Measurements from ENCODE around the gene RPS3.

Gene RPS3

DNA sequence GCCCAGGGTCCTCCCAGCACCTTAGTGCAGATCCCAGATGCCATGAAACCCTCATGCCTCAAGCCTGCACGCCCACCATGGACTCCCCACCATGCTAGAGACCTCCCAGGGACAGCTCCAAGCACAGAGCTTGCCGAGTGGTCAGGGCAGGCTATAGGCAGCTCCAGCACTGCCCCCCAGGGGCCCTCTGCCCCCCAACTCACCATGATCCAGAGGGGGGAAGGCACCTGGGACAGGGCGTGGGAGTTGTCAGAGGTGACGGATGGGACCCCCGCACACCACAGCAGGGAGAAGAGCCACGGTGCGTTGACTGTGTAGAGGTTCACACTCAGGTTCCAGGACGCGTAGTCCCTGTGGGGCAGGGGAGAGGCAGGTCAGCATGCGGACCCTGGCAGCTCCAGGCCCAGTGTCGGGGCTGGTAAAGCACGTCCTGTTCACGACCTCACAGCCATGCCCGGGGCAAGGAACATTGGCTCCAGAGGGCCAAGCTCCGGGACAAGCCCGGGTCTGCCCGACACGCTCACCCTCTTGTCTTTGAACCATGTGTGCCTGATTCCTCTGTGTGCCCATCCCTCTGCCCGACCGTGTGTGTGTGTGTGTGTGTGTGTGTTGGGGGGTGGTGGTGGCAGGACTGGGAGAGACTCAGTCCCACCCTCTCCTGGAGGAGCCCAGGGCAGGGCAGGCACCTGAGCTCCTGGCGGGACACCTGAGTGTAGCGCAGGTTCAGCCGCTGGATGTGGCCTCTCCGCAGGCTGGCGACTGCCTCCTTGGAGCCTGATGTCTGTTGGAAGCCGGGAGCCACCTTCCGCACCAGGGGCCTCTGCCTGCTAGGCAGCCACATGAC is 41.9 kb downstream of the RPS3 start:
- in situ Hi-C loops (cut with MboI; ENCODE audit: low sequenced_read_pairs), result no loop called here

DNA sequence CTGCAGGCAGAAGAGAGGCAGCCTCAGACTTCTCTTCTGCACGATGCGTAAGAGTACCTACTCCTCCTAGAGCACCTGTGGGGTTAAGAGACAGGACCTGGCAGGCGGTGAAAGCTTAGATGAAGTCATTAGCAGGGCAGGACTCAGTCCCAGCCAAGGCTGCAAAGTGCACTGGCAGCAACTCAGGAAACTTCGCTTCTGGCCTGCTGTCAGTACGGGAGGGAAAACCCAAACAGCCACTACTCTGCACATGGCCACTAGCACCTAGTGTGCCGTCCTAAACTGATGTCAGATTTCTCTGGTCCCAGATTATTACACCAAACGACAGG is 42.5 kb downstream of the RPS3 start:
- Histone ChIP-seq H3K36me3 (replicated peaks) (no peaks in the 10 kb centered on the region), H3K27me3 (ENCODE audit: low read depth) (no peaks in the 10 kb centered on the region), H3K4me3 (no peak overlapping the region), H3K4me1 (no peaks in the 10 kb centered on the region), H3K9me3 (no peaks in the 10 kb centered on the region)
- DNase-seq (ENCODE audit: low spot score in 2 of 2), result no peak
- in situ Hi-C loops (cut with MboI; ENCODE audit: low sequenced_read_pairs), result no loop called here

More for the DNA sequence above, 41.9 kb downstream of the RPS3 start:
- H3K9me3 ChIP-seq, result no peaks in the 10 kb centered on the region
- H3K4me3 ChIP-seq, result no peak overlapping the region
- H3K27me3 ChIP-seq (ENCODE audit: low read depth), result no peaks in the 10 kb centered on the region
- no peaks in the 10 kb centered on the region for H3K36me3 ChIP-seq (replicated peaks)
- no peaks in the 10 kb centered on the region for H3K4me1 ChIP-seq
- DNase-seq (ENCODE audit: low spot score in 2 of 2), result no peak

GRCh38 chr11:75442161-75442885 is 43.0 kb downstream of the RPS3 start:
- Histone ChIP-seq H3K27me3 (ENCODE audit: low read depth) (no peaks in the 10 kb centered on the region), H3K36me3 (replicated peaks) (no peaks in the 10 kb centered on the region), H3K9me3 (no peaks in the 10 kb centered on the region), H3K4me1 (no peaks in the 10 kb centered on the region), H3K4me3 (no peak overlapping the region)
- in situ Hi-C loops (cut with MboI; ENCODE audit: low sequenced_read_pairs), result no loop called here
- no peak for DNase-seq (ENCODE audit: low spot score in 2 of 2)

DNA sequence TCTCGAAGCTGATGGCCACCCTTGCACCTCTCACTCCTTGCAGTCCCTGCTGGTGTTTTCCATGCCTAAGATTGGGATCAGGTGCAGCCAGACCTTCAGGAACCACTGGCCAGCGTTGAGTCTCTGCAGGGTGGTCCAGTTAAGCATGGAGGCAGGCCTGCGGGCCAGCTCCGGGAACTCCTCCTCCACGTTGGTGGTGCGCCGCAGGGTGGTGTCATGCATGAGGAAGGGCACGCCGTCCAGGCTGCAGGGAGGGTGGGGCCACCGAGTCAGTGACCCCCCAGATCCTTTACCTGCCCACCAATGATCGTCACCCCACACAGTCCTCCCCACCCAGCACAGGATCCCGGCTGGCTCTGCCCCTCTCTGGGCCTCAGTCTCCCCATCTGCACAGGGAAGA is 43.7 kb downstream of the RPS3 start:
- no peaks in the 10 kb centered on the region for H3K27me3 ChIP-seq (ENCODE audit: low read depth)
- no peak overlapping the region for H3K4me3 ChIP-seq
- no peaks in the 10 kb centered on the region for H3K9me3 ChIP-seq
- in situ Hi-C loops (cut with MboI; ENCODE audit: low sequenced_read_pairs), result no loop called here
- H3K4me1 ChIP-seq, result no peaks in the 10 kb centered on the region
- DNase-seq (ENCODE audit: low spot score in 2 of 2), result no peak
- H3K36me3 ChIP-seq (replicated peaks), result no peaks in the 10 kb centered on the region

DNA sequence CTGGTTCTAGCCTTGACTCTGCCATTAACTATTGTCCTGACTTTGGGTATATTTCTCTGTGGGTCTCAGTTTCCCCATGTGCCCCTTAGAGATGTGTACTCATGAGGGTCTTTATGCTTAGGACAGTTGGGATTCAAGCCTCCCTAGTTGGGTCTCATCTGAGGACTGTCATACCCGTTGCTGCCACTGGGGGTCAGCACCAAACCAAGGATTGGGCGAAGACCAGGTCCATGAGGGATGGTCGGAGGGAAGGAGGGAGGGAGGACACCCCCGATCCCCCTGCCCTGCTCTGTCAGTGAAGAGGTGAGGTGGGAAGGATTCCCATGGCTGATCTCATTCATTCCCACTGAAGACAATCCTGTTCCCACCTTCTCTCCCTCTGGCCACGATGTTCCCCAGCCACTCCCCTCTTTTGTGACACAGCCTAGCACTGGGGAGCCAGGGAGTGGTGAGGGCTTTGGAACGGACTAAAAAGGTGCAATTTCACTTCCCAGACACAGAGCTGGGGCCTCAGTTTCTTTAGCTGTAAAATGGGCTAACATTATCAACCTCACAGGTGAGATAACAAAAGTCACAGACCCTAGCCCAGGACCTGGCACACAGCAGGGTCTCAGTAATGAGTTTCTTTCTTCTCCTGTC is 46.1 kb downstream of the RPS3 start:
- Histone ChIP-seq H3K9me3 (no peaks in the 10 kb centered on the region), H3K27me3 (ENCODE audit: low read depth) (no peaks in the 10 kb centered on the region), H3K4me3 (no peak overlapping the region), H3K4me1 (no peaks in the 10 kb centered on the region), H3K36me3 (replicated peaks) (no peaks in the 10 kb centered on the region)
- DNase-seq (ENCODE audit: low spot score in 2 of 2), result peak; percentile 37 to 86
- in situ Hi-C loops (cut with MboI; ENCODE audit: low sequenced_read_pairs), result loop anchor here (5.0 kb wide), 1 partner anchor 92 kb away; no protein-coding TSS in a partner anchor

DNA sequence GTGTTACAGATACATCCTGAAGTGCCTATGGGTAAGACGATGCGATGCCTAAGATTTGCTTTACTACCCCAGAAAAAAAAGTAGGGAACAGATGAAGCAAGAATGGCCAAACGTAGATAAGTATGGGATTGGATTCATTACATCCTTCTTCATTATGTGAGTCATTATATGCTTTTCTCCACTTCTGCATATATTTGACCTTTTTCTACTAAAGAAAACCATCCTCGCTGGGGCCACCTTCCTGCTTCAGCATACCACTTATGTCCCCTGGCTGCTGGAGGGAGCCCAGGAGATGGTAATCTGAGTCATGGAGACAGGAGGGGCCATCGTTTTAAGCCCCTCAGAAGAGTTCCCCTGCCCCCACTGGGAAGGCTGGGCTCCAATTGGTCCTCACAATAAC is 48.1 kb downstream of the RPS3 start:
- Histone ChIP-seq H3K4me3 (no peak overlapping the region), H3K4me1 (no peaks in the 10 kb centered on the region), H3K36me3 (replicated peaks) (no peaks in the 10 kb centered on the region), H3K27me3 (ENCODE audit: low read depth) (no peaks in the 10 kb centered on the region), H3K9me3 (no peaks in the 10 kb centered on the region; the same call in 1 of the 2 replicates)
- in situ Hi-C loops (cut with MboI; ENCODE audit: low sequenced_read_pairs), result loop anchor here (5.0 kb wide), 1 partner anchor 90 kb away; no protein-coding TSS in a partner anchor
- no peak for DNase-seq (ENCODE audit: low spot score in 2 of 2)

- in situ Hi-C loops (cut with MboI; ENCODE audit: low sequenced_read_pairs), result loop anchor here (5.0 kb wide), 1 partner anchor 88 kb away; no protein-coding TSS in a partner anchor
These were observed 50.0 kb downstream of the RPS3 start for GRCh38 chr11:75449271-75449670.

DNA sequence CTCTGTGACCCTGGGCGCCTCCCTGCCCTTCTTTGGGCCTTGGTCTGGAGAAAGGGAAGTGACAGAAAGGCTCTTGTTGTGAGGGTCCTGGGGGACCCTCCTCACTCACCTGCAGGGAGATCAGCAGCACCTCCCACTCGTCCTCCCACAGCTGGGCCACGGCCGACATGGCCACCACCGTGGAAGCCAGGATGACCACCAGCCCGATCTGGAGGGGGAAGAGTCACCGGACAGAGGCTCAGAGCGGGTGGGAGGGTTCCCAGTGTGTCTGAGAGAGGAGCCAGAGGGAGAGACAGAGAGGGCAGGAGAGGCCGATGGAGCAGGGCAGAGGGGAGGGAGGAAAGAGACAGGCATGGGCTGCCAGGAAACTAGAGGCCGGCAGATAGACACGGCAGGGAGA is 50.5 kb downstream of the RPS3 start:
- H3K27me3 ChIP-seq (ENCODE audit: low read depth), result no peaks in the 10 kb centered on the region
- in situ Hi-C loops (cut with MboI; ENCODE audit: low sequenced_read_pairs), result loop anchor here (5.0 kb wide), 1 partner anchor 88 kb away; no protein-coding TSS in a partner anchor

More at GRCh38 chr11:75449271-75449670, 50.0 kb downstream of the RPS3 start:
- H3K36me3 ChIP-seq (replicated peaks), result no peaks in the 10 kb centered on the region
- H3K9me3 ChIP-seq, result no peaks in the 10 kb centered on the region; the same call in 1 of the 2 replicates
- H3K4me1 ChIP-seq, result no peaks in the 10 kb centered on the region
- H3K4me3 ChIP-seq, result no peak overlapping the region
- no peak for DNase-seq (ENCODE audit: low spot score in 2 of 2)
- no peaks in the 10 kb centered on the region for H3K27me3 ChIP-seq (ENCODE audit: low read depth)

GRCh38 chr11:75450236-75450635 is 50.9 kb downstream of the RPS3 start:
- DNase-seq (ENCODE audit: low spot score in 2 of 2), result no peak
- Histone ChIP-seq H3K4me1 (no peaks in the 10 kb centered on the region), H3K4me3 (no peak overlapping the region), H3K36me3 (replicated peaks) (no peaks in the 10 kb centered on the region), H3K27me3 (ENCODE audit: low read depth) (no peaks in the 10 kb centered on the region), H3K9me3 (no peaks in the 10 kb centered on the region; the same call in 1 of the 2 replicates)
- in situ Hi-C loops (cut with MboI; ENCODE audit: low sequenced_read_pairs), result no loop called here

More for the DNA sequence above, 50.5 kb downstream of the RPS3 start:
- no peaks in the 10 kb centered on the region for H3K4me1 ChIP-seq
- no peaks in the 10 kb centered on the region; the same call in 1 of the 2 replicates for H3K9me3 ChIP-seq
- DNase-seq (ENCODE audit: low spot score in 2 of 2), result no peak
- H3K36me3 ChIP-seq (replicated peaks), result no peaks in the 10 kb centered on the region
- no peak overlapping the region for H3K4me3 ChIP-seq

- Histone ChIP-seq H3K9me3 (no peaks in the 10 kb centered on the region; the same call in 1 of the 2 replicates), H3K27me3 (ENCODE audit: low read depth) (no peaks in the 10 kb centered on the region), H3K4me3 (no peak overlapping the region), H3K36me3 (replicated peaks) (no peaks in the 10 kb centered on the region), H3K4me1 (no peaks in the 10 kb centered on the region)
- DNase-seq (ENCODE audit: low spot score in 2 of 2), result peak in 1 of 2 experiments; percentile 64
- in situ Hi-C loops (cut with MboI; ENCODE audit: low sequenced_read_pairs), result no loop called here
These were observed 51.8 kb downstream of the RPS3 start for GRCh38 chr11:75450826-75451821.

DNA sequence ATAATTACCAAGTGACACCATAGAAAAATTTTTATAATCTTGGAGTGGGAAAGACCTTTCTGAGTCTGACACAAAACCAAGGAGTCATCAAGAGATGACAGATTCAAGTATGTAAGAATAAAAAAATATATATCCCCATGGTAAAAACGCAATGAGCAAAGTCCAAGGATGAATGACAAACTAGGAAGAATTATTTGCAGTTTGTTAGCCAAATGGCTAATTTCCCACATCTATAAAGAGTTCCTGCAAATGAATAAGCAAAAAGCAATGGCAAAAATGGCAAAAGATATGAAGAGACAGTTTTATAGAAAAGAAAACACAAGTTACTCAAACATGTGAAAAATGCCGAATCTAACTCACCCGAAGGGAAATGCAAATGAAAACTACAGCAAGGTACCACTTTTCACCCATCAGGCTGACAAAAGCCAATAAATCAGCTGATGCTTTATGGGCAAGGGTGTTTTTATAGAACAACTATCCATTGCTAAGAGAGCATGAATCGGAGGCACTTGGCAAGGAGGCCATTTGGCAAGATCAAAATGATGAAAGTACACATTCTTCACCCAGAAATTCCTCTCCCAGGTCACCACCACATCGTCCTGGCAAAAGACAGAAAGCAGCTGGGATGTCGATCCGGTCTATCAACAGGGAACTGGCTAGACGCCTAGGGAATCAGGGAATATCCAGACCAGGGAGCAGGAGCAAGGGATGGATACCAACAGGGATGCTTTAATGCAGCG is 54.8 kb downstream of the RPS3 start:
- no peaks in the 10 kb centered on the region for H3K4me1 ChIP-seq
- H3K9me3 ChIP-seq, result no peaks in the 10 kb centered on the region; the same call in 1 of the 2 replicates
- no peaks in the 10 kb centered on the region for H3K27me3 ChIP-seq (ENCODE audit: low read depth)
- in situ Hi-C loops (cut with MboI; ENCODE audit: low sequenced_read_pairs), result no loop called here
- H3K4me3 ChIP-seq, result no peak overlapping the region
- H3K36me3 ChIP-seq (replicated peaks), result no peaks in the 10 kb centered on the region
- DNase-seq (ENCODE audit: low spot score in 2 of 2), result no peak

DNA sequence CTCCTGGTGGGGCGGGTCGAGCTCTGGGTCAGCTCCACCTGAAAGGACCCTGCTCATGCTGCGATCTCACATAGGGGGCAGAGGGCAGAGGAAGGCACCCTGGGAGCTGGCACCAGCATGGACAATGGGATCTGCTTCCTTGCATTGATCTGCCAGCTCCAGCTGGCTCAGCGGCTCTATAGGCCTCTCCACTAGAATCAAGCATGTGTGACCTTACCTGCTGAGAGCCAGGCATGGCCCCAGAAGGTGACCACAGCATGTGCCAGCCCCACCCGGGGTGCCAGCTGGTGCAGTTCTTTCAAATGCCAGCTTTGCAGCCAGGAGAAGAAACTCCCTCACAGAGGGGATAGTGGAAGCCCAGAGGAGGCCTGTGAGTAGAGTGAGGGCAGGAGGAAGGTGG is 55.7 kb downstream of the RPS3 start:
- Histone ChIP-seq H3K36me3 (replicated peaks) (no peaks in the 10 kb centered on the region), H3K4me3 (no peak overlapping the region), H3K4me1 (no peaks in the 10 kb centered on the region), H3K27me3 (ENCODE audit: low read depth) (no peaks in the 10 kb centered on the region), H3K9me3 (no peaks in the 10 kb centered on the region; the same call in 1 of the 2 replicates)
- DNase-seq (ENCODE audit: low spot score in 2 of 2), result no peak
- in situ Hi-C loops (cut with MboI; ENCODE audit: low sequenced_read_pairs), result no loop called here
